Measurements from ENCODE around the gene WDR26.

DNA sequence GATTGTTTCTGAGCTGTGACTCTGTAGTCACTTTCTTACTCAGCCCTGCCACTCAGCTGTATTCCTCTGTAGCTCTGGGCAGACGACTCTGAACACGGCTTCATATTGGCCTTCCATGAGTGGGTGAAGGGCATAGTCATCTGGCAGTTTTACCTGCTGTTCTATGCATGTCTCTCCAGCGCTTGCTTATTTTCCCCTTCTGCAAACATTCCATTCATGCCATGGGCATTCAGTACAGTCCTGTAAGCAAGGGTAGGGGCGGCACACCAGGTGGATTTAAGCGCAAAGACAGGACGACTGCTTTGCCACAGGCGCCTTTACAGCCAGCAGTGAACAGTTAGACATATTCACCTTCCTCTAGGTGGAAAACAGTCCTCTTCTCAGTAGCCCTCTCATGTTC lies 4.4 kb upstream of the WDR26 start:
- TF ChIP-seq, protein P1, sequence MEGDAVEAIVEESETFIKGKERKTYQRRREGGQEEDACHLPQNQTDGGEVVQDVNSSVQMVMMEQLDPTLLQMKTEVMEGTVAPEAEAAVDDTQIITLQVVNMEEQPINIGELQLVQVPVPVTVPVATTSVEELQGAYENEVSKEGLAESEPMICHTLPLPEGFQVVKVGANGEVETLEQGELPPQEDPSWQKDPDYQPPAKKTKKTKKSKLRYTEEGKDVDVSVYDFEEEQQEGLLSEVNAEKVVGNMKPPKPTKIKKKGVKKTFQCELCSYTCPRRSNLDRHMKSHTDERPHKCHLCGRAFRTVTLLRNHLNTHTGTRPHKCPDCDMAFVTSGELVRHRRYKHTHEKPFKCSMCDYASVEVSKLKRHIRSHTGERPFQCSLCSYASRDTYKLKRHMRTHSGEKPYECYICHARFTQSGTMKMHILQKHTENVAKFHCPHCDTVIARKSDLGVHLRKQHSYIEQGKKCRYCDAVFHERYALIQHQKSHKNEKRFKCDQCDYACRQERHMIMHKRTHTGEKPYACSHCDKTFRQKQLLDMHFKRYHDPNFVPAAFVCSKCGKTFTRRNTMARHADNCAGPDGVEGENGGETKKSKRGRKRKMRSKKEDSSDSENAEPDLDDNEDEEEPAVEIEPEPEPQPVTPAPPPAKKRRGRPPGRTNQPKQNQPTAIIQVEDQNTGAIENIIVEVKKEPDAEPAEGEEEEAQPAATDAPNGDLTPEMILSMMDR (IDR thresholded peaks at IDR 0.05) = no peak
- TF ChIP-seq EZH2 (IDR thresholded peaks at IDR 0.05) = no peak

All from neural progenitor cell (in vitro differentiated cells).